OCI-LY7 (cell line): ENCODE results near the gene HTRA1. TPM values are rescaled to one million over a fixed set of nuclear protein-coding genes. Genes with fewer than 3 reads are reported as not detected.

Source experiments
- BruUV-seq: library from RNA; stranded (reverse); fragments of 400-500 nt; replicated peaks from 2 replicates; lab custom pipeline; 2021; lab: Mats Ljungman, UMichigan
- CTCF ChIA-PET: fragments of 300-600 bp; sonication (Branson Sonifier 250); formaldehyde crosslinking; loops from one replicate; lab custom pipeline; 2022; ENCODE audit warnings: antibody characterized with exemption; ENCODE audit not compliant: unreplicated experiment; lab: Charles Lee
- POLR2A ChIA-PET: fragments of 300-600 bp; sonication (Branson Sonifier 250); formaldehyde crosslinking; loops from one replicate; lab custom pipeline; 2022; ENCODE audit warnings: antibody characterized with exemption; lab: Charles Lee
- DNase-seq: peaks from one replicate; pipeline ENCODE4 v3.0.0-alpha.2; 2015; ENCODE audit warnings: low spot score
- H2AFZ ChIP-seq: fragments of 200-600 bp; sonication (generic), shearing (Covaris generic); 2 replicates; pipeline ENCODE4 v1.6.1; 2014; ENCODE audit warnings: mild to moderate bottlenecking, antibody characterized with exemption, low read length, moderate library complexity
- H3K27ac ChIP-seq: fragments of 200-600 bp; sonication (generic); 2 replicates; pipeline ENCODE4 v1.5.1; 2014; ENCODE audit warnings: mixed run types, low read depth, mild to moderate bottlenecking, moderate library complexity, low read length, inconsistent platforms; ENCODE audit not compliant: poor library complexity, severe bottlenecking
- H3K36me3 ChIP-seq: fragments of 200-600 bp; sonication (generic); 2 replicates; pipeline ENCODE4 v1.6.1; 2014; ENCODE audit warnings: mild to moderate bottlenecking, antibody characterized with exemption, low read length, moderate library complexity, mixed read lengths; ENCODE audit not compliant: insufficient read depth
- H3K4me1 ChIP-seq: fragments of 200-600 bp; sonication (generic); 2 replicates; pipeline ENCODE4 v1.5.1; 2014; ENCODE audit warnings: mild to moderate bottlenecking, low read length; ENCODE audit not compliant: insufficient read depth, poor library complexity, severe bottlenecking
- H3K4me2 ChIP-seq: fragments of 200-600 bp; sonication (generic); 2 replicates; pipeline ENCODE4 v1.6.1; 2014; ENCODE audit warnings: mild to moderate bottlenecking, low read length
- H3K4me3 ChIP-seq: fragments of 200-600 bp; sonication (generic); 2 replicates; pipeline ENCODE4 v1.5.1; 2014; ENCODE audit warnings: mild to moderate bottlenecking, low read depth, low read length; ENCODE audit not compliant: poor library complexity, severe bottlenecking
- H3K79me2 ChIP-seq: fragments of 200-600 bp; sonication (generic); 2 replicates; pipeline ENCODE4 v1.6.1; 2016; ENCODE audit warnings: low read depth, mild to moderate bottlenecking, low read length, moderate library complexity, mixed read lengths; ENCODE audit not compliant: insufficient read depth
- H3K9me2 ChIP-seq: fragments of 200-600 bp; sonication (generic); 2 replicates; pipeline ENCODE4 v1.6.1; 2016; ENCODE audit warnings: mild to moderate bottlenecking, low read length, mixed read lengths; ENCODE audit not compliant: insufficient read depth
- H3K9me3 ChIP-seq: fragments of 200-600 bp; sonication (generic); 2 replicates; pipeline ENCODE4 v1.6.1; 2014; ENCODE audit warnings: mild to moderate bottlenecking, mixed run types, low read length, mixed read lengths
- H4K20me1 ChIP-seq: fragments of 200-600 bp; sonication (generic); 2 replicates; pipeline ENCODE4 v1.6.1; 2014; ENCODE audit warnings: mild to moderate bottlenecking, antibody characterized with exemption, low read length, moderate library complexity, mixed read lengths; ENCODE audit not compliant: insufficient read depth
- CTCF ChIP-seq: fragments of 200-600 bp; sonication (generic); conservative IDR thresholded peaks from 2 replicates; pipeline ENCODE4 v1.5.1; 2014; ENCODE audit warnings: mild to moderate bottlenecking, antibody characterized with exemption, low read length, moderate library complexity, mixed read lengths
- EZH2phosphoT487 ChIP-seq: fragments of 200-600 bp; sonication (generic); IDR thresholded peaks from 2 replicates; pipeline ENCODE4 v1.6.1; 2018; ENCODE audit warnings: low read depth, borderline replicate concordance, mild to moderate bottlenecking, mixed run types, antibody characterized with exemption, low read length, moderate library complexity, mixed read lengths
- intact Hi-C: fragments of 100-400 bp; cut with micrococcal nuclease; formaldehyde crosslinking; loops from one replicate; pipeline ENCODE4 v1.10.0; 2022; ENCODE audit not compliant: unreplicated experiment
- total RNA-seq, 2 experiments: library from RNA; depleted of rRNA in 1 of 2; stranded (reverse); fragments of >200 nt in 1 of 2; shearing (Covaris generic) in 1 of 2; gene quantifications; 2 replicates each; pipeline ENCODE4 v1.2.3, GENCODE V29; 2014 to 2022

Gene HTRA1
- total RNA-seq, 2 experiments from 2014 or later = not detected

- Histone ChIP-seq H3K4me2 (no peak overlapping the region), H3K27ac (no peak overlapping the region), H3K9me2 (no peaks in the 10 kb centered on the region), H3K79me2 (no peaks in the 10 kb centered on the region), H3K36me3 (no peaks in the 10 kb centered on the region), H3K4me3 (no peak overlapping the region), H3K4me1 (no peaks in the 10 kb centered on the region), H3K9me3 (no peaks in the 10 kb centered on the region), H2AFZ (no peak overlapping the region), H4K20me1 (no peaks in the 10 kb centered on the region)
- no peak for DNase-seq
- ChIA-PET CTCF (no interaction called here), POLR2A (no interaction called here)
- intact Hi-C loops = no loop called here
- BruUV-seq = no TSS peak
- TF ChIP-seq EZH2phosphoT487 (no peak), CTCF (no peak)
These were observed 70.6 kb downstream of the HTRA1 start for GRCh38 chr10:122531939-122532338.

DNA sequence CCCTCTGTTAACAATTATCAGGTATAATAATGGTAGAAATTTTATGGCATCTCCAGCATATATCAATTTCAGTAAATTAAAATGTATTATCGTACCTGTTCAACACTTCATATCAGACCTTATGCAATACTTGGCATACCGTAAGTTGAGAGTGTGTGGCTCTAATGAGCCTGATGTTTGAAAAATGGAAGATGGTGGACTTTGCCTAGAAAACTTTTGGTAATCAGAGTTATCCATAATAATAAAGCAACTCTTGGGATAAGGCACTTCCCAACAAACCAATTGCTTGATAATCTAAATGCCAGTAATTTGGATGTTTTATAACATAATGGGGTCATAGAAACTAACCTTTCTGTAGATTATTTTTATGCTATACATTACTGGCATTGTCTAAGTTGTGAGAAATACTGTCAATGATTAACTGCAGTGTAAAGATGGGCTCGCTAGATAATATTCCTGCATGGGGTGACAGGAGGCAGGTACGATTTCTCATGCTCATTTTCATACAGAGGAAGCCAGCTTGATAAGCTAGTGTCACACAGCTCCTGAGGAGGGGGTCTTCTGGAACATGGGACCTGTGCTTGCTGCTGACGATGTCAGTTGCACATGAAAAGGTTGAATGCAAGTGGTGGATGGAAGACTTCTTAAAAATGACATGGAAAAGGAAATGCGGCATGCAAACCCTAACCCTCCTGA, 71.4 kb downstream of the HTRA1 start:
- BruUV-seq = no TSS peak
- CTCF ChIA-PET = no interaction called here

More for the DNA sequence above, 71.4 kb downstream of the HTRA1 start:
- H3K79me2 ChIP-seq = no peaks in the 10 kb centered on the region
- intact Hi-C loops = no loop called here
- H3K27ac ChIP-seq = no peak overlapping the region
- DNase-seq = no peak
- no peak overlapping the region for H3K4me2 ChIP-seq
- no peaks in the 10 kb centered on the region for H3K9me3 ChIP-seq
- H4K20me1 ChIP-seq = no peaks in the 10 kb centered on the region
- H3K36me3 ChIP-seq = no peaks in the 10 kb centered on the region
- POLR2A ChIA-PET = no interaction called here
- no peaks in the 10 kb centered on the region for H3K9me2 ChIP-seq
- TF ChIP-seq CTCF (no peak), EZH2phosphoT487 (no peak)
- no peaks in the 10 kb centered on the region for H3K4me1 ChIP-seq
- H3K4me3 ChIP-seq = no peak overlapping the region
- no peak overlapping the region for H2AFZ ChIP-seq
